NCI-H2107 (cell line): ENCODE measurements around the gene MEF2D.

Experiments used
- DNase-seq: peaks from one replicate; lab custom pipeline; 2025; lab: John Stamatoyannopoulos, UW

The MEF2D gene

DNA sequence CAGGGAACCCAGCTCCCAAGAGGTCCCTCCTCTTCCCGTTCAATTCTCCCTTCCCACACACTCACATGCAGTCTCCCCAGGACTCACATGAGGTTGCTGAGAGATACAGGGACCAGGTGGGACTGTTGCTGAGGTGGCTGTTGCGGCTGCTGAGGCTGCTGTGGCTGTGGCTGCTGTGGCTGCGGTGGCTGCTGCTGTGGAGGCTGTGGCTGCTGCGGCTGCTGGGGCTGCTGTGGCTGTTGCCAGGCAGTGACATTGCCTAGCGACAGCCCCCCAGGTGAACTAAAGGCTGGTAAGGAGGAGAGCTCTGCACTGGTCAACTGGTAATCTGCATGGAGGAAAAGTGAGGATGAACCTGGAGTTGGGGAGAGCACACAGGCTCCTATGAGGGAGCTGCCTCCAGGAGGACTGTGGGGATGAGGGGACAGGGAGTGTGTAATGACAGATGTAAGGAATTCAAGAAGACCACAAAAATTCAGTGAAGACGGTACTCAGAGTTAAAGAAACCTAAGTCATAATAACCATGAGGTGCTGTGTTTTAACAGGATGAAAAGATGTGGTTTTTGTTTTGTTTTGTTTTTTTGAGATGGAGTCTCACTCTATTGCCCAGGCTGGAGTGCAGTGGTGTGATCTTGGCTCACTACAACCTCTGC, 31.8 kb downstream of the MEF2D start:
- DNase-seq, result no peak

DNA sequence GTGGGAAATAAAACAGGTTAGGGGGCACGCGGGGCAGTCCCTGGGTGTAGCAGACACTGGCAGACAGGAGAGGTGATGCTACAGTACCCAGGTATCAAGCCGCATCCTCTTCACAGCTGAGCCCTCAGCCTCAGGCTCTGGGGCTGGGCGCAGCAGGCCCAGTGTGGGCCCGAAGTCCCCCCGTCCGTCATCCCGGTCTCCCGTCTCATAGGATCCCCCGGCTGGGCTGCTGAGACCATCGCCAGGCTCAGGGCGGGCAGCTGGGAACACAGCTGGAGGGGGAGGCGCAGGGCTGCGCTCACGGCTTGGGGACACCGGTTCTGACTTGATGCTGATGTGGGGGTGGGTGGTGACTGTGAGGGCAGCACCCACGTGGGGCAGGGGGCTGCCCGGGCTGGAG, 32.7 kb downstream of the MEF2D start:
- DNase-seq, result no peak

- no peak for DNase-seq
These were observed 33.2 kb downstream of the MEF2D start for GRCh38 chr1:156467385-156467784.

DNA sequence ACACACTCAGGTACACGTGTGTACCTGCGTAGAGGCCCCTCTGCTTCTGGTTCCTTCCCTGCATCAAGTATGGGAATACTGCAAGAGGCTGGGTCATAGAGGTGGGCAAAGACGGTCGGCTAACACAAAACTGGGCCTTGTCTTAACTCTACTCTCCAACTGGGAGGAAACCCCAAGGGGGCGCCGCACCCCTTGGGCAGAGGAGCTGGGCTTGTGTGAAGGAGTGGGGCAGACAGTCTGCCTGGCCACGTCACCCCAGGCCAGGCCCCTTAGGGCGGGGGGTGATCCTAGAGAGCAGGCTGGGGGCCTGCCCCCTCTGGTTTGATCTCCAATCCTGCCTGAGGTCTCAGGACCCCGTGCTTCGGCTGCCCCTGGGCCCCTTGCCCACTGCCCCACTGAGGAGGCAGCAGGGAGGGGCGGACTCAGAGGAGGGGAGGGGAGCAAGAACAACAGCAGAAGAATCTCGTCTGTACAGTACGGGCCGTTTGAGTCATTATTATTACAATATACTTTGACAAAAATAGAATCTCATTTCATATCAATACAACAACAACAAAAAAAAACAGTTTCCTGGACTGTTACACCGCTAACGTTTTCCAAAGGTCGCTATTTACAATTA, 34.7 kb downstream of the MEF2D start:
- no peak for DNase-seq

DNA sequence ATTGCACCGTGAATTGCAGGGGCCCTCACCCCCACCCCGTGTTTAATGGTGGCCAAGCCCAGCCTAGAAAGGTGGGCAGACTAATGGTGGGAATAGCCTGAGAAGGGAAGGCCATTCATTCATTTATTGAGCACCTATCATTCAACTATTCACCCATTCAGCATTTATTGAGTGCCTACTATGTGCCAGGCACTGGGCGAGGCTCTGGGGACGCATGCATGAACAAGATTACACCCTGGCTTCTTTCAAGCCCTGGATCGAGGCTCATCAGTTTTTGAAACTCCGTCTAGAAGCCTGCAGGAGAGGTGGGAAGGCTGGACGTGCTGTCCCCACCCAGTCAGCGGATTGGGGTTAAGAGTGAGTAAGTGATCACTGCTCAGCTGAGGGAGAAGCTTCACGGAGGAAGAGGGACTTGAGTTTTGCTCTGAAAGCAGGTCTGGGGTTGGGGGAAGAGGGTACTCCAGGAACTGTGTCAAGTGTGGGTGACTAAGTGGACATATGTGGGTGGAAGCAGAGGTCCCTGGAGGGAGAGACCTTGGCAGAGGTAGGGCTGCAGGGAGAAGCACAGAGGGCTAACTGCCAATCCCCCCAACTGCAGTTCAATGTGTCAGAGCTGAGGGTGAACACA, 35.6 kb downstream of the MEF2D start:
- no peak for DNase-seq

DNA sequence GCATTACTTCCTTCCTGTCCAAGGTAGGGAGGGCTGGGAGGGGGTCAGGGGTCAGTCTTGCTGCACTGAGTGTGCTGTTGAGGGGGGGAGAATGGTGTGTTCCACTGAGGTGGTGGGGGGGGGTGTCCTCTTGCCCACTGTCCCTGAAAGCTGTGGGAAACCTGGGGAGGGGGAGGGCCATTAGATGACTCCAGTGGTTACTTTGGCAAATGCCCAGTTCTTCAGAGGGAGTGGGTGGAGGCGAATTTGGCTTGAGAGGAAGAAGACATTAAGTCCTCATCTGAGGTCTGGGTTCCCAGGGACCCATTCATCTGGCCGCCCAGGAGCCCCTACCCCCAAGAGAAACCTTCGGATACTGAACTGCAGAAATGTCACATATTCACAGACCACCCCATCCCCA, 36.2 kb downstream of the MEF2D start:
- no peak for DNase-seq

- DNase-seq, result no peak
These were observed 36.7 kb downstream of the MEF2D start for GRCh38 chr1:156463874-156464273.

DNA sequence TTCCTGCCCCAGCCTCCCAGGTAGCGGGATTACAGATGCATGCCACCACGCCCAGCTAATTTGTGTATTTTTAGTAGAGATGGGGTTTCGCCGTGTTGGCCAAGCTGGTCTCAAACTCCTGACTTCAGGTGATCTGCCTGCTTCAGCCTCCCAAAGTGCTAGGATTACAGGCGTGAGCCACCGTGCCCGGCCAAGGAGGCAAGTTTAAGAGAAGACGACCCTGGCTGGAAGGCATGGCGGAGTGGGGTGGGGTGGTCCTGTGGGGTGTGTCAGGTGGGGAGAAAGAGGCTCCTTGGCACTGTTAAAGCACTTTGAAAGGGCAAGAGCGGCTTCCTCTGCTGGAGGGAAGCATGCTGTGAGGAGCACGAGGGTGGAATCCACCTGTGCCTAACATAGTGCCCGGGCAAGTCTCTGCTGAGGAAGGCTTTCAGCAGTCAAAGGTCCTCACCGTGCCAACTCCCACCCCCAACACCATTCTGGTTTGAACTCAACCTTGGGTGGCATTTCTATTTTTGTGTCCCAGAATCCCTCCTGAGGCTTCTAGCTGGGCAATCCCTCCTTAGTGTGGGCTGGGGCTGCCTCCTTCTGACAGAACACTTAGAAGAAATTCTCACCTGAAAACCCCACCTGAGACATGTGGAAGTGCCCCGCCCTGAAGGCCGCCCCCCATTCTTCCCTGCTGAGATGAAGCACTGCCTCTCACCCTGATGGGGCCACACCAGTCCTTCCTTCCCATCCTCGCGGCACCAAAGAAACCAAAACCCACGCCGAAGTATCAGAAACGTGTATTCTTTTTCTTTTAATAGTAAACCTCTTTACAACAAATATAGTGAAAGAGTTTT, 37.4 kb downstream of the MEF2D start:
- no peak for DNase-seq

- DNase-seq, result no peak
These were observed 38.6 kb downstream of the MEF2D start for GRCh38 chr1:156461781-156462647.

DNA sequence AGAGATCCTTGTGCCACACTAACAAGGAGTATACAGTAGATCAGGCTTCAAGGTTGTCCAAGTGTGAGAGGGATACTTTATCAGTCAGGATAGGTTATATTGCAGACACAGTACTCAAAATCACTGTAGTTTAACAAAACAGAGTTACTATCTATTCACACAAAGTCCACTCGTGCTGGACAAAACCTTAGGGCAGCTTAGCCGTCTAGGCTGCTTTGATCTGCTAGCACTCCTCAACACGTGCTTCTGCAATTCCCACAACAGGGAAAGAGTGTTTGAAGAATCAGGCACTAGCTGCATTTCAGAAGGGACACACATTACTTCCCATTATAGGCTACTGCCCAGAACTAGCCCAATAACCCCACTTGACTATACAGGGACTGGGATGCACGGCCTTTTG, 39.5 kb downstream of the MEF2D start:
- DNase-seq, result no peak

DNA sequence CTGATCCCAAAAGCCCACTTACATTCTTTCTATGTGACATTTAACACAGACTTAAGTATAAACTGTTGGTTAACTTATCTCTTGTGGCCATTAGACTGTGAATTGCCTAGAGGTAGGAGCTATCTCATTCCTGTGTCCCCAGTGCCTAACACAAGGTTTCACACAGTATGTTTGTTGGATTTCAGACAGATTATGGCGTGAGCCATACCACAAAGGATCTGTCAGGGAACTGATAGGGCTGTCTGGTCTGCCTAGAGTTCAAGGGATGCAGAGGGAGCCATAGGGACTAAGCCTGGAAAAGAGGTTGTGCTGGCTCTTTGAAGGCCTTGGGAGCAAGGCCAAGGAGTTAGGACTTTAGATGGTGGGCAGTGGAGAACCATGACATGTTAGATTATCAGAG, 40.0 kb downstream of the MEF2D start:
- DNase-seq, result no peak

GRCh38 chr1:156458181-156458503, 42.4 kb downstream of the MEF2D start:
- no peak for DNase-seq

DNA sequence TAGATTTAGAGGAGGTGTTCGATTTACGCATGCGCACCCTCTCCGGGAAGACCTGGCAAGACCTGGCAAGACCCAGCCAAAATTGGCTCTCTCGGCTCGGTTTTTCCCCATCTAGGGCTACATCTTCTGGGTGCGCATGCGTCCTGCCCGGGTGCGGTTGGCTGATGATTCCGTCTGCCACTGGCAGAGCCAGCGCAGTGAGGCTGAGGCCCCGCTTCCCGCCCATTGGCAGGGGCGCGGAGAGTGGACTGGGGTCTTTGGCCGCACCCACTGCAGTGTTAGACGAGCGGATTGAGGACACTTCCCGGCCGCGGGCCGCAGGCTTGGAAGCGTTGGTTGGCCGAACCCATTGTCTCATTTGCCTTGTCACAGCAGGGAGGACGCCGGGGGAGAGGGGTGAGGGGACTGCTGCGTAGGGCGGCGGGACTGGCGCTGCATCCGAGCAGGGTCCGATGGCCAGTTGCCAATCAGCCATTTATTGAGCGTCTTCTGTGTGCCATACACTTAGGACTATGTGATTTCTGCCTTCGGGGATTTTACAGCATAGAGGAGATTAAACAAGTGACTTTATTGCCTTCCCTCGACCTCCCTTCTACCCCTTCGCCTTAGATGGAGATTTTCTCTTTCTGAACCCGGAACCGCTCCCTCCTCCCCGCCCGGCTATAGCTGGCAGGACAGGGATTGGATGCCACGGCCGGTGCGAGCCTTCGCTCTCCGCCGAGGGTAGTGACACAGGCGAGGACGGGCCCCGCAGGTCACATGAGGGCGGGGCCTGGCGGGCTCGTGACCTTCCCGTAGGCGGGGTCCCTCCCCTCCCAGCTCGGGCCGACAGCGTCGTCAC, 43.7 kb downstream of the MEF2D start:
- peak; percentile 99 for DNase-seq

DNA sequence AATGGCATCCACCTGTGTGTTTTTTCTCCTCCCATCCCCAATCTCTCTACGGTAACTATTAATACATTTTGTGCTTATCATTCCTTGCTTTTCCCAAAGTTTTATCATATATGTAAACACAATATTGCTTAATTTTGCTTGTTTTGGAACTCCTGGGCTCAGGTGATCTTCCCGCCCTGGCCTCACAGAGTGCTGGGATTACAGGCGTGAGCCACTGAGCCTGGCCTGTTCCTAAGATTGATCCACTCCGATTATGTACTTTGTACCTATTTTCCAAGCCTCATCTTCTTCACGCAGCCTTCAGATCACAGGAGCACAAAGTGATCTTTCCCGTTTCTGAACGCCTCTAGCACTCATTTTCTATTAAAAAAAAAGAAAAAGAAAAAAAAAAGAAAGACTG, 45.2 kb downstream of the MEF2D start:
- no peak for DNase-seq

DNA sequence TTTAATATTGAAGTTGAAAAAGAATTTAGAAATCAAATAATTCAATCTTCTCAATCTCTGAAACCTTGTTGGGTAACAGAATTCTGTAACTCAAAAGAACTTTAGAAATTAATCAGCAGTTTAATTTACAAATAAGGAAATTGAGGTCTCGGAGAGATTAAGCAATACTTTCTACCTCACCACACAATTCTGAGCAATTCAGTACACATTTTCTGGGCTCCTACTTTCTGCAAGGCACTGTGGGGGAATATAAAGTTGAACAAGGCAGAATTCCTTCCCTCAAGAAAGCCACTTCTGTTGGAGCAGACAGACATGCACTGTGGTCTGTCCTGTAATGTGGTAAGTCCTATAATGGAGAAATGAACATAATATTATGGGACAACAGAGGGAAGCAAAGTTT, 47.7 kb downstream of the MEF2D start:
- no peak for DNase-seq

- no peak for DNase-seq
These were observed 48.9 kb downstream of the MEF2D start for GRCh38 chr1:156451505-156452160.

GRCh38 chr1:156448134-156448967, 52.2 kb downstream of the MEF2D start:
- DNase-seq, result no peak

DNA sequence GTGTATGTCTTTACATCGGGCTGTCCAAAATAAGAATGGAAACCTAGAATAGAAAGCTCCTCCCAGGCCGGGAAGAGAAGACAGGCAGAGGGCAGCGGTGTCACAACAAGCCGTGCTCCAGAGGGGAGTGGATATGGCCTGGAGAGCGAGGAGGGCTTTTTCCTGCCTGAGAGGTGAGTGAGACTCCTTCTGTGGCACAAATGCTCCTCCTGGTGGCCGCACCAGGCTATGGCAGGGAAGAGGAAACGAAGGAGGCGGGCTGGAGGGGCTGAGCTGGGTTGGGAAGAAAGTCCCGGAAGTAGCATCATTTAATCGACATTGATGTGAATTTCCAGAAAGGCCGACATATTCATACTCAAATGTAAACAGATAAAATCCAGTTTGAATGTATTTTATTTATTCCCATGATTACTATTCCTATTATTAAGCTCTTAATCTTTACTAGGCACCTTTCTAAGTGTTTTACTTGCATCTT, 54.7 kb downstream of the MEF2D start:
- DNase-seq, result peak; percentile 82

DNA sequence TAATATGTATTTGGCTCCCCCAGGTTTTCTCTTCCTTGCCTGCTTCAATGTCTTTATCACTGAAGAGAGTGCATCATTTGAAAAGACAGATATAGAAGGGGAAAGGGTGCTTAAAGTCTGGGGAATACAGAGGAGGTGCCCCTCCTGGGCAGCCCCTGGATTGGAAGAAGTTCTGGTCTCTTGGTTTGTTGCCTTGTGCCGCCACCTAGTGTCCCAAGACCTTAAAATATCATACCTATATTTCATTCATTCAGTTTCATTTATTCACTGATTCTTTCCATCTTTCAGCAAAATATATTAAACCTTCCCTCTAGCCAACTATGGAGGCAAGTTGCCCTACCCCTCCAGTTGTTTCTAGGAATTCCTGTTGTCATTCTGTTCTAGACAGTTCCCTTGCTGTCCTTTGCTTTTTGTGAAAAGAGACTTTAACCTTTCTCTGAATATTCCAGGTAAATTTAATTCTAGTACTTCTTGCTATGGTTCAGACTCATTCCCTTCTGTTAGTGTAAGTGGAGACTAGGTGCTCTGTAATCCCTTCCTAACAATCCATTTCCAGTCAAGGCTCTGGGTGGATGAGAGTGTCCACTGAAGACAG, 56.1 kb downstream of the MEF2D start:
- no peak for DNase-seq
